ENCODE results near the gene ANKRD63. TPM values are rescaled to one million over a fixed set of nuclear protein-coding genes. Genes with fewer than 3 reads are reported as not detected.

ANKRD63 gene
- total and polyA plus RNA-seq, 4 donors: 0.14 to 0.30 (median 0.28) TPM; not detected in 1

- Histone ChIP-seq H3K27me3 (ENCODE audit: control insufficient read depth, insufficient read depth, low read length) (peaks cover 19% of the 10 kb centered on the region), H3K9me3 (ENCODE audit: control insufficient read depth, insufficient read depth, low read length) (no peaks in the 10 kb centered on the region), H3K36me3 (ENCODE audit: control insufficient read depth, insufficient read depth, low read length) (peaks cover 51% of the 10 kb centered on the region), H3K4me1 (ENCODE audit: control insufficient read depth, insufficient read depth, low read length) (peaks cover 7% of the 10 kb centered on the region), H3K27ac (ENCODE audit: low read depth, low read length) (no peak overlapping the region), H3K4me3 (ENCODE audit: low read depth, low read length) (no peak overlapping the region)
- peak in 2 of 6 donors; percentile 80 to 83 for DNase-seq (ENCODE audit: low read depth in 4 of 6, low spot score in 6 of 6)
- WGBS (ENCODE audit: insufficient coverage): 59% methylated on average over 20 of the region's 26 CpGs
These were observed 8.3 kb downstream of the ANKRD63 start for GRCh38 chr15:40274350-40275274.

DNA sequence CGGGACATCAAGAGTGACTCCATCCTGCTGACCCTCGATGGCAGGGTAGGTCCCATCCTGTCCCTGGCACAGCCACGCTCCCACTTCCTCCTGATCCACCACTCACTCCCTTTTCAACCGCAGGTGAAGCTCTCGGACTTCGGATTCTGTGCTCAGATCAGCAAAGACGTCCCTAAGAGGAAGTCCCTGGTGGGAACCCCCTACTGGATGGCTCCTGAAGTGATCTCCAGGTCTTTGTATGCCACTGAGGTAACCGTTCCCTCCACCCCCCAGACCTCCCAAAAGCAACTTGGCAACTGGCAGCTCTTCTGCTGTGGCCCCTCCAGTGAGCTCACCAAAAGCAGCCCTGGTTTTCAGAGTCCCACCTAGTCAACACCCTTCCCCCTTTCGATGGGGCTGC lies 9.4 kb downstream of the ANKRD63 start:
- Histone ChIP-seq H3K4me1 (ENCODE audit: control insufficient read depth, insufficient read depth, low read length) (peaks cover 3% of the 10 kb centered on the region), H3K36me3 (ENCODE audit: control insufficient read depth, insufficient read depth, low read length) (peaks cover 53% of the 10 kb centered on the region), H3K27ac (ENCODE audit: low read depth, low read length) (no peak overlapping the region), H3K27me3 (ENCODE audit: control insufficient read depth, insufficient read depth, low read length) (peaks cover 10% of the 10 kb centered on the region), H3K4me3 (ENCODE audit: low read depth, low read length) (no peak overlapping the region), H3K9me3 (ENCODE audit: control insufficient read depth, insufficient read depth, low read length) (no peaks in the 10 kb centered on the region)
- 76% methylated on average over 9 of the region's 9 CpGs for WGBS (ENCODE audit: insufficient coverage)
- DNase-seq (ENCODE audit: low read depth in 4 of 6, low spot score in 6 of 6): no peak

DNA sequence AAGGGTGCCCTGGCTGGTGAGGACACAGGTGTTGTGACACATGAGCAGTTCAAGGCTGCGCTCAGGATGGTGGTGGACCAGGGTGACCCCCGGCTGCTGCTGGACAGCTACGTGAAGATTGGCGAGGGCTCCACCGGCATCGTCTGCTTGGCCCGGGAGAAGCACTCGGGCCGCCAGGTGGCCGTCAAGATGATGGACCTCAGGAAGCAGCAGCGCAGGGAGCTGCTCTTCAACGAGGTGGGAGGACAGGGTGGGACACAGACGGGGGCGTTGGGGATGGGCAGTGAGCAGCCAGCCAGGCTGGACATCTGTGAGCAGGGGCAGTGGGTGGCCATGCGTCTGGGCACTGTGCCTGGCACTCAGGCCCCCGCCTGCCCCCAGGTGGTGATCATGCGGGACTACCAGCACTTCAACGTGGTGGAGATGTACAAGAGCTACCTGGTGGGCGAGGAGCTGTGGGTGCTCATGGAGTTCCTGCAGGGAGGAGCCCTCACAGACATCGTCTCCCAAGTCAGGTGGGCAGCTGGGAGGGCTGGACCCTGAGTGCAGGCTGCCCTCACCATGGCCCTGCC lies 10.3 kb downstream of the ANKRD63 start:
- 79% methylated on average over 20 of the region's 20 CpGs for WGBS (ENCODE audit: insufficient coverage)
- Histone ChIP-seq H3K27ac (ENCODE audit: low read depth, low read length) (no peak overlapping the region), H3K27me3 (ENCODE audit: control insufficient read depth, insufficient read depth, low read length) (peaks cover 2% of the 10 kb centered on the region)

DNA sequence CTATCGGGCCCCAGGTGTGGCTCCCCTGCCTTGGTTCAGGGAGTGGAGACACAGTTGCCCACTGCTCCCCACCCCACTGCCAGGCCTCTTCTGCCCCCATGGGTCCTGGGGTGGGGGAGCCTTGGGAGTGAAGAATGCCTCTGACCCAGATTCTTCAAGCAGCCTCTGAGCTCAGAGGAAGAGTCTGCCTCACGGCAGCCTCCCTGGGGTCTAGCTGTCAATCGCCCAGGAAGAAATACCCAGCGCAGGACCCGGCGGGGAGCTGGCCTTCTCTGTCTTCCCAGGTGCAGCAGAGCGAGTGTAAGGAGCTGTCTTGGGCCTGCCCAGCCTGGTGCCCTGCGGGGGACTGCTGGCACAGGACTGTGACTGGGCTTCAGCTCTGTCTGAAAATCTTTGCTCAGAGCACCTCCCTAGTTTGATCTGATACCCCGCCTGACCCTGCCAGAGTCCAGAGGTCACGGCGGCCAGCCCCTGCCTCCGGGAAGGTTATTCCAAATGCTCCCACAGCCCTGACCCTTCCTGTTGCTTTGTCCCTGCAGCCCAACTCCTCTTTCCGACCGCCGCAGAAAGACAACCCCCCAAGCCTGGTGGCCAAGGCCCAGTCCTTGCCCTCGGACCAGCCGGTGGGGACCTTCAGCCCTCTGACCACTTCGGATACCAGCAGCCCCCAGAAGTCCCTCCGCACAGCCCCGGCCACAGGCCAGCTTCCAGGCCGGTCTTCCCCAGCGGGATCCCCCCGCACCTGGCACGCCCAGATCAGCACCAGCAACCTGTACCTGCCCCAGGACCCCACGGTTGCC lies 11.0 kb downstream of the ANKRD63 start:
- H3K27me3 ChIP-seq (ENCODE audit: control insufficient read depth, insufficient read depth, low read length): no peaks in the 10 kb centered on the region
- no peak for DNase-seq (ENCODE audit: low read depth in 4 of 6, low spot score in 6 of 6)
- H3K36me3 ChIP-seq (ENCODE audit: control insufficient read depth, insufficient read depth, low read length): peaks cover 60% of the 10 kb centered on the region
- H3K9me3 ChIP-seq (ENCODE audit: control insufficient read depth, insufficient read depth, low read length): no peaks in the 10 kb centered on the region
- H3K27ac ChIP-seq (ENCODE audit: low read depth, low read length): no peak overlapping the region
- H3K4me3 ChIP-seq (ENCODE audit: low read depth, low read length): no peak overlapping the region
- 77% methylated on average over 24 of the region's 25 CpGs for WGBS (ENCODE audit: insufficient coverage)
- no peaks in the 10 kb centered on the region for H3K4me1 ChIP-seq (ENCODE audit: control insufficient read depth, insufficient read depth, low read length)

More for the DNA sequence above, 10.3 kb downstream of the ANKRD63 start:
- Histone ChIP-seq H3K4me1 (ENCODE audit: control insufficient read depth, insufficient read depth, low read length) (no peaks in the 10 kb centered on the region), H3K36me3 (ENCODE audit: control insufficient read depth, insufficient read depth, low read length) (peaks cover 56% of the 10 kb centered on the region), H3K4me3 (ENCODE audit: low read depth, low read length) (no peak overlapping the region), H3K9me3 (ENCODE audit: control insufficient read depth, insufficient read depth, low read length) (no peaks in the 10 kb centered on the region)
- no peak for DNase-seq (ENCODE audit: low read depth in 4 of 6, low spot score in 6 of 6)

GRCh38 chr15:40270246-40270995 lies 12.4 kb downstream of the ANKRD63 start:
- Histone ChIP-seq H3K4me3 (ENCODE audit: low read depth, low read length) (no peak overlapping the region), H3K27me3 (ENCODE audit: control insufficient read depth, insufficient read depth, low read length) (no peaks in the 10 kb centered on the region), H3K9me3 (ENCODE audit: control insufficient read depth, insufficient read depth, low read length) (no peaks in the 10 kb centered on the region), H3K4me1 (ENCODE audit: control insufficient read depth, insufficient read depth, low read length) (peaks cover 3% of the 10 kb centered on the region), H3K36me3 (ENCODE audit: control insufficient read depth, insufficient read depth, low read length) (peaks cover 70% of the 10 kb centered on the region), H3K27ac (ENCODE audit: low read depth, low read length) (no peak overlapping the region)
- DNase-seq (ENCODE audit: low read depth in 4 of 6, low spot score in 6 of 6): no peak
- WGBS (ENCODE audit: insufficient coverage): 89% methylated on average over 10 of the region's 11 CpGs

- Histone ChIP-seq H3K4me3 (ENCODE audit: low read depth, low read length) (no peak overlapping the region), H3K4me1 (ENCODE audit: control insufficient read depth, insufficient read depth, low read length) (peaks cover 6% of the 10 kb centered on the region), H3K27me3 (ENCODE audit: control insufficient read depth, insufficient read depth, low read length) (no peaks in the 10 kb centered on the region), H3K36me3 (ENCODE audit: control insufficient read depth, insufficient read depth, low read length) (peaks cover 75% of the 10 kb centered on the region), H3K9me3 (ENCODE audit: control insufficient read depth, insufficient read depth, low read length) (no peaks in the 10 kb centered on the region), H3K27ac (ENCODE audit: low read depth, low read length) (no peak overlapping the region)
- no peak for DNase-seq (ENCODE audit: low read depth in 4 of 6, low spot score in 6 of 6)
- 83% methylated on average over 4 of the region's 4 CpGs for WGBS (ENCODE audit: insufficient coverage)
These were observed 13.3 kb downstream of the ANKRD63 start for GRCh38 chr15:40269604-40270003.

DNA sequence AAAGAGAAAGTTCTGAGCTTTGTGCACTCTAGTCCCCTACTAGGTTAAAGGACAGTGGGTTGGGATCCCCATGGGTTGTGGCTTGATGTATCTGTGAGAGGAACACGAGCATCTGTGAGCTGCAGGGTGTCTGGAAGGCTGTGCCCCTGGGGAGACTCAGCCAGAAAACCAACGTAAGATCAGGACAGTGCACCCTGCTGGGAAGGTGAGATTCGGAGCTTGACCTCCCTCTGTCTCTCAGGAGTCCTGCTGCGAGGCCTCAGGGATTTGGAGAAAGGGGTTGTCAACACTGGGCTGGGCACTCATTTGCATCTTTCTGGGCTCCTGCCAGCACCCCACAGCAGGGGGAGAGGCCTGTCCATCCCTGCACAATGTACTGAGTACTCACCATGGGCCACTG lies 15.2 kb downstream of the ANKRD63 start:
- 53% methylated on average over 3 of the region's 4 CpGs for WGBS (ENCODE audit: insufficient coverage)
- H3K27ac ChIP-seq (ENCODE audit: low read depth, low read length): no peak overlapping the region
- no peak for DNase-seq (ENCODE audit: low read depth in 4 of 6, low spot score in 6 of 6)
- H3K9me3 ChIP-seq (ENCODE audit: control insufficient read depth, insufficient read depth, low read length): no peaks in the 10 kb centered on the region
- peaks cover 58% of the 10 kb centered on the region for H3K36me3 ChIP-seq (ENCODE audit: control insufficient read depth, insufficient read depth, low read length)
- no peaks in the 10 kb centered on the region for H3K27me3 ChIP-seq (ENCODE audit: control insufficient read depth, insufficient read depth, low read length)
- H3K4me3 ChIP-seq (ENCODE audit: low read depth, low read length): no peak overlapping the region
- H3K4me1 ChIP-seq (ENCODE audit: control insufficient read depth, insufficient read depth, low read length): peaks cover 9% of the 10 kb centered on the region

GRCh38 chr15:40266828-40267304 lies 16.0 kb downstream of the ANKRD63 start:
- H3K27me3 ChIP-seq (ENCODE audit: control insufficient read depth, insufficient read depth, low read length): no peaks in the 10 kb centered on the region
- no peak overlapping the region for H3K4me3 ChIP-seq (ENCODE audit: low read depth, low read length)
- H3K9me3 ChIP-seq (ENCODE audit: control insufficient read depth, insufficient read depth, low read length): no peaks in the 10 kb centered on the region
- DNase-seq (ENCODE audit: low read depth in 4 of 6, low spot score in 6 of 6): no peak
- H3K36me3 ChIP-seq (ENCODE audit: control insufficient read depth, insufficient read depth, low read length): peaks cover 50% of the 10 kb centered on the region
- H3K4me1 ChIP-seq (ENCODE audit: control insufficient read depth, insufficient read depth, low read length): peaks cover 9% of the 10 kb centered on the region
- WGBS (ENCODE audit: insufficient coverage): 39% methylated on average over 5 of the region's 7 CpGs
- no peak overlapping the region for H3K27ac ChIP-seq (ENCODE audit: low read depth, low read length)

DNA sequence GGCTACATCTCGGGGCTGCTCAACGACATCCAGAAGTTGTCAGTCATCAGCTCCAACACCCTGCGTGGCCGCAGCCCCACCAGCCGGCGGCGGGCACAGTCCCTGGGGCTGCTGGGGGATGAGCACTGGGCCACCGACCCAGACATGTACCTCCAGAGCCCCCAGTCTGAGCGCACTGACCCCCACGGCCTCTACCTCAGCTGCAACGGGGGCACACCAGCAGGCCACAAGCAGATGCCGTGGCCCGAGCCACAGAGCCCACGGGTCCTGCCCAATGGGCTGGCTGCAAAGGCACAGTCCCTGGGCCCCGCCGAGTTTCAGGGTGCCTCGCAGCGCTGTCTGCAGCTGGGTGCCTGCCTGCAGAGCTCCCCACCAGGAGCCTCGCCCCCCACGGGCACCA lies 17.0 kb downstream of the ANKRD63 start:
- Histone ChIP-seq H3K27me3 (ENCODE audit: control insufficient read depth, insufficient read depth, low read length) (no peaks in the 10 kb centered on the region), H3K36me3 (ENCODE audit: control insufficient read depth, insufficient read depth, low read length) (peaks cover 41% of the 10 kb centered on the region), H3K27ac (ENCODE audit: low read depth, low read length) (no peak overlapping the region), H3K9me3 (ENCODE audit: control insufficient read depth, insufficient read depth, low read length) (no peaks in the 10 kb centered on the region), H3K4me1 (ENCODE audit: control insufficient read depth, insufficient read depth, low read length) (peaks cover 9% of the 10 kb centered on the region), H3K4me3 (ENCODE audit: low read depth, low read length) (no peak overlapping the region)
- no peak for DNase-seq (ENCODE audit: low read depth in 4 of 6, low spot score in 6 of 6)
- 91% methylated on average over 20 of the region's 20 CpGs for WGBS (ENCODE audit: insufficient coverage)
